ENCODE data around the gene MRPL40. TPM values are rescaled to one million over a fixed set of nuclear protein-coding genes. Genes with fewer than 3 reads are reported as not detected.
"Not testable (repeated sequence)": the region's sequence is repeated elsewhere in the genome, so short reads cannot be mapped to it uniquely, and the experiment has no call there.

The MRPL40 gene
- total RNA-seq, 2 donors from 2014 or later, result 30.2 to 32.2 TPM

- intact Hi-C loops (cut with DNase I), result loop anchor here in 1 of 2 donors (10.0 kb wide), 1 partner anchor 140 kb away; the partner anchor contains the start of gene CLTCL1
- DNase-seq (no peak), ATAC-seq (no peak)
Measured at GRCh38 chr22:19434401-19434800, 2.1 kb downstream of the MRPL40 start.

- ATAC-seq (no peak), DNase-seq (no peak)
- intact Hi-C loops (cut with DNase I), result loop anchor here in 1 of 2 donors (10.0 kb wide), 1 partner anchor 140 kb away; the partner anchor contains the start of gene CLTCL1
Measured at GRCh38 chr22:19434829-19435580, 2.7 kb downstream of the MRPL40 start.

- not testable (repeated sequence) for ATAC-seq, DNase-seq
- intact Hi-C loops (cut with DNase I), result loop anchor here in 1 of 2 donors (10.0 kb wide), 1 partner anchor 142 kb away; the partner anchor contains the start of gene CLTCL1
Measured at GRCh38 chr22:19436444-19437161, 4.3 kb downstream of the MRPL40 start.

- intact Hi-C loops (cut with DNase I), result loop anchor here in 1 of 2 donors (10.0 kb wide), 1 partner anchor 143 kb away; the partner anchor contains the start of gene CLTCL1
- no peak for ATAC-seq
- DNase-seq, result no peak
Measured at GRCh38 chr22:19438298-19438697, 6.0 kb downstream of the MRPL40 start.

GRCh38 chr22:19440411-19441195, 8.3 kb downstream of the MRPL40 start:
- ATAC-seq (no peak), DNase-seq (no peak)
- intact Hi-C loops (cut with DNase I), result no loop called here

GRCh38 chr22:19442166-19442565, 9.8 kb downstream of the MRPL40 start:
- no peak for ATAC-seq
- DNase-seq, result no peak
- intact Hi-C loops (cut with DNase I), result no loop called here

GRCh38 chr22:19443544-19444211, 11.3 kb downstream of the MRPL40 start:
- ATAC-seq (no peak), DNase-seq (no peak)
- intact Hi-C loops (cut with DNase I), result no loop called here

- ATAC-seq; intact Hi-C loops (cut with DNase I); DNase-seq: not testable (repeated sequence)
Measured at GRCh38 chr22:19445279-19445982, 13.1 kb downstream of the MRPL40 start.

GRCh38 chr22:19446603-19447329, 14.4 kb downstream of the MRPL40 start:
- peak; percentile 3 to 22 for ATAC-seq
- no peak for DNase-seq
- intact Hi-C loops (cut with DNase I), result no loop called here

- DNase-seq (peak; percentile 89), ATAC-seq (peak; percentile 97)
- intact Hi-C loops (cut with DNase I), result no loop called here
Measured at GRCh38 chr22:19447330-19448075, 15.2 kb downstream of the MRPL40 start, which contains the start of gene C22orf39. Gene C22orf39 (minus strand): TSS chr22:19447711. CDS start chr22:19447688, 23 bp downstream.

GRCh38 chr22:19448076-19448607, 15.8 kb downstream of the MRPL40 start:
- DNase-seq, result no peak
- ATAC-seq, result peak; percentile 53 to 54

GRCh38 chr22:19448739-19449421, 16.5 kb downstream of the MRPL40 start:
- no peak for ATAC-seq
- DNase-seq, result no peak
- intact Hi-C loops (cut with DNase I), result no loop called here

More at GRCh38 chr22:19448076-19448607, 15.8 kb downstream of the MRPL40 start:
- intact Hi-C loops (cut with DNase I), result no loop called here

GRCh38 chr22:19449422-19449767, 17.1 kb downstream of the MRPL40 start:
- DNase-seq (no peak), ATAC-seq (no peak)
- intact Hi-C loops (cut with DNase I), result no loop called here

- intact Hi-C loops (cut with DNase I), result no loop called here
- DNase-seq (no peak), ATAC-seq (no peak)
Measured at GRCh38 chr22:19450363-19451175, 18.2 kb downstream of the MRPL40 start.

GRCh38 chr22:19451570-19451969, 19.2 kb downstream of the MRPL40 start:
- intact Hi-C loops (cut with DNase I), result no loop called here
- no peak for DNase-seq
- ATAC-seq, result no peak

All from left cardiac atrium (tissue), 4 donors.